Ovary (tissue), 3 donors: ENCODE data around the gene TMEM50A.
"Not testable (repeated sequence)": the region's sequence is repeated elsewhere in the genome, so short reads cannot be mapped to it uniquely, and the experiment has no call there.

Experiments used
- CTCF ChIP-seq, 3 donors: fragments of 450-650 bp in 2 of 3; fragments of 200-600 bp in 1 of 3; IDR thresholded peaks; one replicate each; pipeline versions ENCODE4 v1.5.1 to v1.8.0; 2016 to 2022; ENCODE audit warnings: antibody characterized with exemption in 3 of 3, mild to moderate bottlenecking in 1 of 3
- POLR2A ChIP-seq: fragments of 450-650 bp; IDR thresholded peaks from one replicate; pipeline ENCODE4 v1.6.1; 2017; ENCODE audit warnings: antibody characterized with exemption, mild to moderate bottlenecking, moderate library complexity
- donor health status: DM: no; HTN: no; CAD: no.

- not testable (repeated sequence) for TF ChIP-seq CTCF (IDR thresholded peaks at IDR 0.05); POLR2A
Measured at GRCh38 chr1:25337483-25338187, 499 bp upstream of the TMEM50A start.
